Hepatocyte (in vitro differentiated cells): ENCODE data around the gene PPP6C. TPM values are rescaled to one million over a fixed set of nuclear protein-coding genes. Genes with fewer than 3 reads are reported as not detected.
"Not testable (repeated sequence)": the region's sequence is repeated elsewhere in the genome, so short reads cannot be mapped to it uniquely, and the experiment has no call there.

Experiments
- DNase-seq: peaks from one replicate; pipeline ENCODE4 v3.0.0-alpha.2; 2016; ENCODE audit warnings: low spot score
- H2AFZ ChIP-seq: fragments of 200-600 bp; sonication (generic); 2 replicates; pipeline ENCODE4 v1.6.0; 2016; ENCODE audit warnings: antibody characterized with exemption, mild to moderate bottlenecking
- H3K27ac ChIP-seq: fragments of 200-600 bp; sonication (generic); 2 replicates; pipeline ENCODE4 v1.5.1; 2016; ENCODE audit warnings: mild to moderate bottlenecking
- H3K27me3 ChIP-seq: fragments of 200-600 bp; sonication (generic); 2 replicates; pipeline ENCODE4 v1.6.1; 2016
- H3K36me3 ChIP-seq: fragments of 200-600 bp; sonication (generic); replicated peaks from 2 replicates; pipeline ENCODE4 v1.5.1; 2016; ENCODE audit warnings: low read depth; ENCODE audit not compliant: insufficient read depth
- H3K4me1 ChIP-seq: fragments of 200-600 bp; sonication (generic); 2 replicates; pipeline ENCODE4 v1.5.1; 2016; ENCODE audit warnings: mild to moderate bottlenecking, moderate library complexity; ENCODE audit not compliant: insufficient read depth
- H3K4me2 ChIP-seq: fragments of 200-600 bp; sonication (generic); 2 replicates; pipeline ENCODE4 v1.6.0; 2016
- H3K4me3 ChIP-seq: fragments of 200-600 bp; sonication (generic); 2 replicates; pipeline ENCODE4 v1.5.1; 2016; ENCODE audit warnings: mild to moderate bottlenecking
- H3K79me2 ChIP-seq: fragments of 200-600 bp; sonication (generic); 2 replicates; pipeline ENCODE4 v1.6.0; 2017; ENCODE audit warnings: mild to moderate bottlenecking
- H3K9me2 ChIP-seq: fragments of 200-600 bp; sonication (generic); replicated peaks from 2 replicates; pipeline ENCODE4 v1.6.0; 2017; ENCODE audit warnings: mild to moderate bottlenecking; ENCODE audit not compliant: insufficient read depth
- H3K9me3 ChIP-seq: fragments of 200-600 bp; sonication (generic); 2 replicates; pipeline ENCODE4 v1.5.1; 2016; ENCODE audit warnings: low read depth, mild to moderate bottlenecking
- H4K20me1 ChIP-seq: fragments of 200-600 bp; sonication (generic); 2 replicates; pipeline ENCODE4 v1.6.0; 2016; ENCODE audit warnings: mild to moderate bottlenecking; ENCODE audit not compliant: insufficient read depth, poor library complexity, severe bottlenecking
- CTCF ChIP-seq: fragments of 200-600 bp; sonication (generic); IDR thresholded peaks from 2 replicates; pipeline ENCODE4 v1.5.1; 2016; ENCODE audit warnings: antibody characterized with exemption, mild to moderate bottlenecking; ENCODE audit not compliant: poor library complexity
- EZH2 ChIP-seq: fragments of 200-600 bp; sonication (generic); IDR thresholded peaks from 2 replicates; pipeline ENCODE4 v1.6.1; 2016; ENCODE audit warnings: antibody characterized with exemption, mild to moderate bottlenecking, borderline replicate concordance
- EZH2phosphoT487 ChIP-seq: fragments of 200-600 bp; sonication (generic); IDR thresholded peaks from one replicate; pipeline ENCODE4 v1.6.1; 2018; ENCODE audit warnings: antibody characterized with exemption, mild to moderate bottlenecking, low read depth, moderate library complexity; ENCODE audit not compliant: unreplicated experiment, severe bottlenecking
- WGBS: methylation state at CpG from one replicate; pipeline ENCODE4 v1.1.6; 2016; ENCODE audit warnings: low lambda C conversion rate; ENCODE audit errors: missing lambda C conversion rate; 5-methylcytosine and 5-hydroxymethylcytosine counted together
- polyA plus RNA-seq: library from polyadenylated mRNA; unstranded; fragments of >200 nt; fragmentation: Nextera tagmentation; extraction: Ambion mirVana; gene quantifications from 2 replicates; pipeline ENCODE4 v1.2.1, GENCODE V29; 2016
- total RNA-seq: library from RNA; depleted of rRNA; stranded (reverse); fragments of >200 nt; gene quantifications from 2 replicates; pipeline ENCODE4 v1.2.3, GENCODE V29; 2014

The PPP6C gene
- total and polyA plus RNA-seq, 2 experiments from 2014 or later: 24.7 to 36.2 TPM

DNA sequence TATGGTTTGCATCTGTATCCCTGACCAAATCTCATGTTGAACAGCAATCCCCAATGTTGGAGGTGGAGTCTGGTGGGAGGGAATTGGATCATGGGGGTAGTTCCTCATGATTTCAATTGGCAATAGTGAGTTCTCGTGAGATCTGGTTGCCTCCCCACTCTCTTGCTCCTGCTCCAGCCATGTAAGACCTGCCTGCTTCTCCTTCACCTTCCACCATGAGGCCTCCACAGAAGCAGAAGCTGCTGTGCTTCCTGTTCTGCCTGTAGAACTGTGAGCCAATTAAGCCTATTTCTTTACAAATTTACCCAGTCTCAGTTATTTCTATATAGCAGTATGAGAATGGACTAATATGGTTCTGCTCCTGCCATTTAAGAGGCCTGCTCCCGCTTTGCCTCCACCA, 79.1 kb downstream of the PPP6C start:
- Histone ChIP-seq H3K27ac (no peak overlapping the region), H3K9me3 (no peaks in the 10 kb centered on the region), H3K9me2 (no peaks in the 10 kb centered on the region), H3K4me3 (no peak overlapping the region), H2AFZ (no peak overlapping the region), H4K20me1 (no peaks in the 10 kb centered on the region), H3K79me2 (peaks cover 8% of the 10 kb centered on the region), H3K4me1 (no peaks in the 10 kb centered on the region), H3K4me2 (no peak overlapping the region), H3K27me3 (no peaks in the 10 kb centered on the region), H3K36me3 (no peaks in the 10 kb centered on the region)
- no peak for TF ChIP-seq EZH2phosphoT487
- DNase-seq: no peak
- 94% methylated on average over 2 of the region's 2 CpGs for WGBS

- H3K36me3 ChIP-seq, H2AFZ ChIP-seq, H3K9me2 ChIP-seq, H3K4me3 ChIP-seq, H4K20me1 ChIP-seq, H3K9me3 ChIP-seq, DNase-seq, H3K27ac ChIP-seq, H3K27me3 ChIP-seq, H3K4me1 ChIP-seq, H3K4me2 ChIP-seq: not testable (repeated sequence)
- H3K79me2 ChIP-seq: peaks cover 13% of the 10 kb centered on the region
- WGBS: over 99% methylated on average over 11 of the region's 33 CpGs
Observed at GRCh38 chr9:125108541-125108940, 81.1 kb downstream of the PPP6C start.

GRCh38 chr9:125106285-125106893, 83.2 kb downstream of the PPP6C start:
- peaks cover 10% of the 10 kb centered on the region for H3K79me2 ChIP-seq
- H4K20me1 ChIP-seq: no peaks in the 10 kb centered on the region
- no peak overlapping the region for H3K4me2 ChIP-seq
- no peaks in the 10 kb centered on the region for H3K9me2 ChIP-seq
- no peak overlapping the region for H2AFZ ChIP-seq
- no peak overlapping the region for H3K27ac ChIP-seq
- no peaks in the 10 kb centered on the region for H3K36me3 ChIP-seq
- no peak for DNase-seq
- no peaks in the 10 kb centered on the region for H3K27me3 ChIP-seq
- no peak overlapping the region for H3K4me3 ChIP-seq
- no peak for TF ChIP-seq EZH2phosphoT487
- no peak for TF ChIP-seq CTCF
- no peak for TF ChIP-seq EZH2
- no peaks in the 10 kb centered on the region for H3K9me3 ChIP-seq
- no peaks in the 10 kb centered on the region for H3K4me1 ChIP-seq

DNA sequence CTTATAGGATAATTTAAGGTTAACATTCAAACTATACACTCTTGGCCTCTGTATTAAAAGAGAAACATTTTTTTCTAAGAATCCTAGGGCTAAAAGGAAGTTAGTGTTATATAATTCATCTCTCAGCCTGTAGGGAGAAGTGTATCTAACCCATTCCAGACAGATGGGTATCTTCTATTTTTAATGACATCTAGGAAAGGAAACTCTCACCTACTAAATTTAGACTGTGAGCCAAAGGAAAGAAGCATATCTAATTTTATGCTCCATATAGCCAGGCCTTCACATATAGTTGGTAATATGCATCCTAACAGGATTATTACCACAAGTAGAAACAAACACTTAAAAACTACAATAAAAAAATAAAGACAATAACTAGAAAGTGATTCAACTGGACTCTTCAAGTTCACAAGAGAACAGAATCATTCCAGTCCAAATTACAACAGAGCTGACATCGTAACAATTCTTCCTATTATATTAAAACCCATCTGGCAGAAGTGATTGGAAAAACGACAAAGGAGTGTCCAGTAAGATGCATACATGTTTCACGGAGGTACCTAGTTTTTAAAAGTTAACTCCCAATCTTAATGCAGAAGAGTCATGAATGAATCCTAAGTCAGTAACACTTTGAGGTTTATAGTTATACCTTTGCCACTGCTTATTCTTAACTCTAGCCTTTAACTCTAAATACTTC, 85.7 kb downstream of the PPP6C start:
- no peaks in the 10 kb centered on the region for H3K9me2 ChIP-seq
- H3K4me3 ChIP-seq: no peak overlapping the region
- WGBS: 84% methylated on average over 3 of the region's 3 CpGs
- no peaks in the 10 kb centered on the region for H4K20me1 ChIP-seq
- no peaks in the 10 kb centered on the region for H3K36me3 ChIP-seq
- H3K4me1 ChIP-seq: no peaks in the 10 kb centered on the region
- H3K79me2 ChIP-seq: peaks cover 10% of the 10 kb centered on the region
- no peaks in the 10 kb centered on the region for H3K27me3 ChIP-seq
- H3K27ac ChIP-seq: no peak overlapping the region
- H2AFZ ChIP-seq: no peak overlapping the region
- no peak for TF ChIP-seq EZH2
- no peak for TF ChIP-seq EZH2phosphoT487
- TF ChIP-seq CTCF: no peak
- no peak overlapping the region for H3K4me2 ChIP-seq
- no peaks in the 10 kb centered on the region for H3K9me3 ChIP-seq
- no peak for DNase-seq
